Activated B cell treated with CpG ODN at 0.5 μM for 24 hours (primary cell): Measurements from ENCODE around the gene YARS2. TPM values are rescaled to one million over a fixed set of nuclear protein-coding genes. Genes with fewer than 3 reads are reported as not detected.

Experiments
- ATAC-seq: fragments of 200-7000 bp; cut with Tn5 transposase; one replicate; pipeline ENCODE4 v1.10.0; 2021; ENCODE audit warnings: low read depth, mild to moderate bottlenecking, moderate library complexity
- CTCF ChIA-PET: fragments of 350-600 bp; sonication (Branson Sonifier 250); formaldehyde crosslinking; loops from one replicate; lab custom pipeline; 2021; ENCODE audit warnings: antibody characterized with exemption; lab: Charles Lee
- POLR2A ChIA-PET: fragments of 350-600 bp; sonication (Branson Sonifier 250); formaldehyde crosslinking; loops from one replicate; lab custom pipeline; 2021; ENCODE audit warnings: antibody characterized with exemption; lab: Charles Lee
- DNase-seq: peaks from one replicate; pipeline ENCODE4 v3.0.0; 2022
- H3K27ac Mint-ChIP-seq: one replicate; pipeline ENCODE4 v1.8.0; 2020; ENCODE audit warnings: mixed read lengths
- H3K27me3 Mint-ChIP-seq: one replicate; pipeline ENCODE4 v1.8.0; 2021; ENCODE audit warnings: mixed read lengths
- H3K36me3 Mint-ChIP-seq: one replicate; pipeline ENCODE4 v1.8.0; 2021; ENCODE audit warnings: low read depth, mixed read lengths
- H3K4me1 Mint-ChIP-seq: one replicate; pipeline ENCODE4 v1.8.0; 2021; ENCODE audit warnings: mixed read lengths
- H3K4me3 Mint-ChIP-seq: one replicate; pipeline ENCODE4 v1.8.0; 2020; ENCODE audit warnings: mild to moderate bottlenecking, mixed read lengths
- H3K9me3 Mint-ChIP-seq: one replicate; pipeline ENCODE4 v1.8.0; 2020; ENCODE audit warnings: mixed read lengths
- intact Hi-C: fragments of 100-400 bp; cut with micrococcal nuclease; formaldehyde crosslinking; loops from one replicate; pipeline ENCODE4 v1.15.1; 2024
- total RNA-seq: library from RNA; stranded (reverse); gene quantifications from 2 replicates; pipeline ENCODE4 v1.2.3, GENCODE V29; 2022
- TF ChIP-seq, protein P1 (sequence below): fragments of 200-600 bp; IDR thresholded peaks from one replicate; pipeline ENCODE4 v1.8.0; 2022; ENCODE audit warnings: antibody characterized with exemption, mild to moderate bottlenecking

The YARS2 gene
- total RNA-seq, 1 donor from 2014 or later, result 23.2 TPM

GRCh38 chr12:32777691-32778175 is 22.0 kb upstream of the YARS2 start:
- TF ChIP-seq, protein P1, sequence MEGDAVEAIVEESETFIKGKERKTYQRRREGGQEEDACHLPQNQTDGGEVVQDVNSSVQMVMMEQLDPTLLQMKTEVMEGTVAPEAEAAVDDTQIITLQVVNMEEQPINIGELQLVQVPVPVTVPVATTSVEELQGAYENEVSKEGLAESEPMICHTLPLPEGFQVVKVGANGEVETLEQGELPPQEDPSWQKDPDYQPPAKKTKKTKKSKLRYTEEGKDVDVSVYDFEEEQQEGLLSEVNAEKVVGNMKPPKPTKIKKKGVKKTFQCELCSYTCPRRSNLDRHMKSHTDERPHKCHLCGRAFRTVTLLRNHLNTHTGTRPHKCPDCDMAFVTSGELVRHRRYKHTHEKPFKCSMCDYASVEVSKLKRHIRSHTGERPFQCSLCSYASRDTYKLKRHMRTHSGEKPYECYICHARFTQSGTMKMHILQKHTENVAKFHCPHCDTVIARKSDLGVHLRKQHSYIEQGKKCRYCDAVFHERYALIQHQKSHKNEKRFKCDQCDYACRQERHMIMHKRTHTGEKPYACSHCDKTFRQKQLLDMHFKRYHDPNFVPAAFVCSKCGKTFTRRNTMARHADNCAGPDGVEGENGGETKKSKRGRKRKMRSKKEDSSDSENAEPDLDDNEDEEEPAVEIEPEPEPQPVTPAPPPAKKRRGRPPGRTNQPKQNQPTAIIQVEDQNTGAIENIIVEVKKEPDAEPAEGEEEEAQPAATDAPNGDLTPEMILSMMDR, result no peak
- ATAC-seq, result no peak
- Mint-ChIP-seq H3K4me1 (no peaks in the 10 kb centered on the region), H3K36me3 (no peaks in the 10 kb centered on the region), H3K9me3 (no peaks in the 10 kb centered on the region), H3K27me3 (peaks cover 16% of the 10 kb centered on the region), H3K4me3 (no peak overlapping the region), H3K27ac (no peak overlapping the region)
- no peak for DNase-seq
- intact Hi-C loops, result no loop called here
- POLR2A ChIA-PET, result no interaction called here
- CTCF ChIA-PET, result no interaction called here

GRCh38 chr12:32777159-32777558 is 21.5 kb upstream of the YARS2 start:
- Mint-ChIP-seq H3K36me3 (no peaks in the 10 kb centered on the region), H3K27me3 (peaks cover 16% of the 10 kb centered on the region), H3K4me1 (no peaks in the 10 kb centered on the region), H3K4me3 (no peak overlapping the region), H3K9me3 (no peaks in the 10 kb centered on the region), H3K27ac (no peak overlapping the region)
- DNase-seq (no peak), ATAC-seq (no peak)
- ChIA-PET POLR2A (no interaction called here), CTCF (no interaction called here)
- intact Hi-C loops, result no loop called here
- TF ChIP-seq, protein P1, result no peak

- intact Hi-C loops, result no loop called here
- H3K9me3 Mint-ChIP-seq, result no peaks in the 10 kb centered on the region
- TF ChIP-seq, protein P1, result no peak
- ATAC-seq (no peak), DNase-seq (no peak)
- CTCF ChIA-PET, result no interaction called here
- H3K4me3 Mint-ChIP-seq, result no peak overlapping the region
- H3K27me3 Mint-ChIP-seq, result peaks cover 16% of the 10 kb centered on the region
- POLR2A ChIA-PET, result no interaction called here
- no peaks in the 10 kb centered on the region for H3K36me3 Mint-ChIP-seq
- H3K4me1 Mint-ChIP-seq, result no peaks in the 10 kb centered on the region
- H3K27ac Mint-ChIP-seq, result no peak overlapping the region
These were observed 20.6 kb upstream of the YARS2 start for GRCh38 chr12:32776258-32776657.

GRCh38 chr12:32773691-32774090 is 18.0 kb upstream of the YARS2 start:
- POLR2A ChIA-PET, result interaction anchor here (0.9 kb wide), 1 partner anchor 58 kb away, joined by 3 read pairs; no protein-coding TSS in a partner anchor
- no peaks in the 10 kb centered on the region for H3K4me1 Mint-ChIP-seq
- no peak for DNase-seq

GRCh38 chr12:32770141-32770540 is 14.4 kb upstream of the YARS2 start:
- CTCF ChIA-PET, result no interaction called here
- intact Hi-C loops, result no loop called here
- no peaks in the 10 kb centered on the region for H3K36me3 Mint-ChIP-seq

More at GRCh38 chr12:32773691-32774090, 18.0 kb upstream of the YARS2 start:
- Mint-ChIP-seq H3K27ac (no peak overlapping the region), H3K4me3 (no peak overlapping the region), H3K9me3 (no peaks in the 10 kb centered on the region), H3K36me3 (no peaks in the 10 kb centered on the region), H3K27me3 (peaks cover 23% of the 10 kb centered on the region)
- TF ChIP-seq, protein P1, result no peak
- no peak for ATAC-seq
- intact Hi-C loops, result no loop called here
- CTCF ChIA-PET, result no interaction called here

More at GRCh38 chr12:32770141-32770540, 14.4 kb upstream of the YARS2 start:
- Mint-ChIP-seq H3K4me3 (no peak overlapping the region), H3K4me1 (no peaks in the 10 kb centered on the region), H3K27ac (no peak overlapping the region), H3K27me3 (peaks cover 25% of the 10 kb centered on the region), H3K9me3 (no peaks in the 10 kb centered on the region)
- DNase-seq (no peak), ATAC-seq (no peak)
- POLR2A ChIA-PET, result no interaction called here
- TF ChIP-seq, protein P1, result no peak
